Hepatocyte (in vitro differentiated cells): ENCODE measurements around the gene ADAMTS9. TPM values are rescaled to one million over a fixed set of nuclear protein-coding genes. Genes with fewer than 3 reads are reported as not detected.
A peak's percentile ranks its signal among the peaks of the same experiment; 100 is the strongest.

ENCODE experiments used
- DNase-seq: peaks from one replicate; pipeline ENCODE4 v3.0.0-alpha.2; 2016; ENCODE audit warnings: low spot score
- H2AFZ ChIP-seq: fragments of 200-600 bp; sonication (generic); 2 replicates; pipeline ENCODE4 v1.6.0; 2016; ENCODE audit warnings: antibody characterized with exemption, mild to moderate bottlenecking
- H3K27ac ChIP-seq: fragments of 200-600 bp; sonication (generic); 2 replicates; pipeline ENCODE4 v1.5.1; 2016; ENCODE audit warnings: mild to moderate bottlenecking
- H3K27me3 ChIP-seq: fragments of 200-600 bp; sonication (generic); 2 replicates; pipeline ENCODE4 v1.6.1; 2016
- H3K36me3 ChIP-seq: fragments of 200-600 bp; sonication (generic); replicated peaks from 2 replicates; pipeline ENCODE4 v1.5.1; 2016; ENCODE audit warnings: low read depth; ENCODE audit not compliant: insufficient read depth
- H3K4me1 ChIP-seq: fragments of 200-600 bp; sonication (generic); 2 replicates; pipeline ENCODE4 v1.5.1; 2016; ENCODE audit warnings: mild to moderate bottlenecking, moderate library complexity; ENCODE audit not compliant: insufficient read depth
- H3K4me2 ChIP-seq: fragments of 200-600 bp; sonication (generic); 2 replicates; pipeline ENCODE4 v1.6.0; 2016
- H3K4me3 ChIP-seq: fragments of 200-600 bp; sonication (generic); 2 replicates; pipeline ENCODE4 v1.5.1; 2016; ENCODE audit warnings: mild to moderate bottlenecking
- H3K79me2 ChIP-seq: fragments of 200-600 bp; sonication (generic); 2 replicates; pipeline ENCODE4 v1.6.0; 2017; ENCODE audit warnings: mild to moderate bottlenecking
- H3K9me2 ChIP-seq: fragments of 200-600 bp; sonication (generic); replicated peaks from 2 replicates; pipeline ENCODE4 v1.6.0; 2017; ENCODE audit warnings: mild to moderate bottlenecking; ENCODE audit not compliant: insufficient read depth
- H3K9me3 ChIP-seq: fragments of 200-600 bp; sonication (generic); 2 replicates; pipeline ENCODE4 v1.5.1; 2016; ENCODE audit warnings: low read depth, mild to moderate bottlenecking
- H4K20me1 ChIP-seq: fragments of 200-600 bp; sonication (generic); 2 replicates; pipeline ENCODE4 v1.6.0; 2016; ENCODE audit warnings: mild to moderate bottlenecking; ENCODE audit not compliant: insufficient read depth, poor library complexity, severe bottlenecking
- EZH2 ChIP-seq: fragments of 200-600 bp; sonication (generic); IDR thresholded peaks from 2 replicates; pipeline ENCODE4 v1.6.1; 2016; ENCODE audit warnings: antibody characterized with exemption, mild to moderate bottlenecking, borderline replicate concordance
- EZH2phosphoT487 ChIP-seq: fragments of 200-600 bp; sonication (generic); IDR thresholded peaks from one replicate; pipeline ENCODE4 v1.6.1; 2018; ENCODE audit warnings: antibody characterized with exemption, mild to moderate bottlenecking, low read depth, moderate library complexity; ENCODE audit not compliant: unreplicated experiment, severe bottlenecking
- WGBS: methylation state at CpG from one replicate; pipeline ENCODE4 v1.1.6; 2016; ENCODE audit warnings: low lambda C conversion rate; ENCODE audit errors: missing lambda C conversion rate; 5-methylcytosine and 5-hydroxymethylcytosine counted together
- polyA plus RNA-seq: library from polyadenylated mRNA; unstranded; fragments of >200 nt; fragmentation: Nextera tagmentation; extraction: Ambion mirVana; gene quantifications from 2 replicates; pipeline ENCODE4 v1.2.1, GENCODE V29; 2016
- total RNA-seq: library from RNA; depleted of rRNA; stranded (reverse); fragments of >200 nt; gene quantifications from 2 replicates; pipeline ENCODE4 v1.2.3, GENCODE V29; 2014
- TF ChIP-seq, protein P1 (sequence below): fragments of 200-600 bp; sonication (generic); IDR thresholded peaks from 2 replicates; pipeline ENCODE4 v1.5.1; 2016; ENCODE audit warnings: antibody characterized with exemption, mild to moderate bottlenecking; ENCODE audit not compliant: poor library complexity

Gene ADAMTS9
- total and polyA plus RNA-seq, 2 experiments from 2014 or later, result 56.9 to 145 TPM

DNA sequence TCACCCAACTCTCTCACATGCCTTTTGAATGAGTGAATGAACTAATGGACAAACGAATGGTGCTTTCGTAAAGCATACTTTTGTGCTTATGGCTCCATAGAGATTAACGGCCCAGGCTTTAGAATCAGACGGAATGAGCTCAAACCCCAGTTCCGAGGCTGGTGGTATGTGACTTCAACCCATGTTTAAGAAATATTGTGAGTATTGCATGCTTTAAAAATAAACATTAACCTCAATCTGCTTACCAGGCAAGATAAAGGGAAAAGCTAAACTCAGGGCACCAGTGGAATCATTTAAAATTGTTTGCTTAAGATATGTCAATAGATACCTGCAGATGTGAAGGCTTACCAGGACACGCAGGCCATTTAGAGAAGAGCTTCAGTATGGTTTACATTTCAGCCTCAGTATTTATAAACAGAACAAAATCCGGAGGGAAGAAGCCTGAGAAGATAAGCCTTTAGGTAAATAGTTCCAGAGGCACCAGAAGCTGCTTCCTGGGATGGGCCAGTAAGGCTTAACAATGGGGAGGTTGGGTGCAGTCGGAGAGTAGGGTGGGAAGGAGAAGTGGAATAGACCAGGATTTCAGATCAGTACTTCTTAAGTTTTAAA, 186.4 kb downstream of the ADAMTS9 start:
- Histone ChIP-seq H3K9me3 (no peaks in the 10 kb centered on the region), H3K27ac (peak overlapping the region; percentile 75), H4K20me1 (no peaks in the 10 kb centered on the region), H3K4me3 (no peak overlapping the region), H3K4me1 (peaks cover 6% of the 10 kb centered on the region), H3K9me2 (no peaks in the 10 kb centered on the region), H3K36me3 (no peaks in the 10 kb centered on the region), H3K27me3 (no peaks in the 10 kb centered on the region), H2AFZ (no peak overlapping the region), H3K4me2 (peak overlapping the region; percentile 30), H3K79me2 (no peaks in the 10 kb centered on the region)
- peak; percentile 50 for DNase-seq
- WGBS, result 9% methylated on average over 8 of the region's 8 CpGs
- TF ChIP-seq, protein P1, sequence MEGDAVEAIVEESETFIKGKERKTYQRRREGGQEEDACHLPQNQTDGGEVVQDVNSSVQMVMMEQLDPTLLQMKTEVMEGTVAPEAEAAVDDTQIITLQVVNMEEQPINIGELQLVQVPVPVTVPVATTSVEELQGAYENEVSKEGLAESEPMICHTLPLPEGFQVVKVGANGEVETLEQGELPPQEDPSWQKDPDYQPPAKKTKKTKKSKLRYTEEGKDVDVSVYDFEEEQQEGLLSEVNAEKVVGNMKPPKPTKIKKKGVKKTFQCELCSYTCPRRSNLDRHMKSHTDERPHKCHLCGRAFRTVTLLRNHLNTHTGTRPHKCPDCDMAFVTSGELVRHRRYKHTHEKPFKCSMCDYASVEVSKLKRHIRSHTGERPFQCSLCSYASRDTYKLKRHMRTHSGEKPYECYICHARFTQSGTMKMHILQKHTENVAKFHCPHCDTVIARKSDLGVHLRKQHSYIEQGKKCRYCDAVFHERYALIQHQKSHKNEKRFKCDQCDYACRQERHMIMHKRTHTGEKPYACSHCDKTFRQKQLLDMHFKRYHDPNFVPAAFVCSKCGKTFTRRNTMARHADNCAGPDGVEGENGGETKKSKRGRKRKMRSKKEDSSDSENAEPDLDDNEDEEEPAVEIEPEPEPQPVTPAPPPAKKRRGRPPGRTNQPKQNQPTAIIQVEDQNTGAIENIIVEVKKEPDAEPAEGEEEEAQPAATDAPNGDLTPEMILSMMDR, result no peak
- peak; percentile 49 for TF ChIP-seq EZH2phosphoT487

- H3K9me2 ChIP-seq, result no peaks in the 10 kb centered on the region
- no peak overlapping the region for H3K4me3 ChIP-seq
- H4K20me1 ChIP-seq, result no peaks in the 10 kb centered on the region
- WGBS, result 90% methylated on average over 5 of the region's 5 CpGs
- no peak overlapping the region for H3K27ac ChIP-seq
- no peak overlapping the region for H2AFZ ChIP-seq
- H3K9me3 ChIP-seq, result no peaks in the 10 kb centered on the region
- DNase-seq, result no peak
- H3K79me2 ChIP-seq, result no peaks in the 10 kb centered on the region
- H3K27me3 ChIP-seq, result no peaks in the 10 kb centered on the region
- TF ChIP-seq EZH2phosphoT487 (no peak), EZH2 (no peak)
- TF ChIP-seq, protein P1, result no peak
- no peaks in the 10 kb centered on the region for H3K36me3 ChIP-seq
- no peak overlapping the region for H3K4me2 ChIP-seq
- H3K4me1 ChIP-seq, result peaks cover 14% of the 10 kb centered on the region
These were observed 190.9 kb downstream of the ADAMTS9 start for GRCh38 chr3:64496786-64497490.

GRCh38 chr3:64495781-64496334, 191.9 kb downstream of the ADAMTS9 start:
- H3K9me2 ChIP-seq, result no peaks in the 10 kb centered on the region
- H3K4me2 ChIP-seq, result no peak overlapping the region
- no peaks in the 10 kb centered on the region for H3K36me3 ChIP-seq
- no peaks in the 10 kb centered on the region for H3K27me3 ChIP-seq
- 91% methylated on average over 2 of the region's 2 CpGs for WGBS
- no peaks in the 10 kb centered on the region for H4K20me1 ChIP-seq
- H3K4me3 ChIP-seq, result no peak overlapping the region
- no peak overlapping the region for H3K27ac ChIP-seq
- H3K9me3 ChIP-seq, result no peaks in the 10 kb centered on the region
- peaks cover 21% of the 10 kb centered on the region for H3K4me1 ChIP-seq
- no peak for DNase-seq
- H2AFZ ChIP-seq, result no peak overlapping the region
- no peak for TF ChIP-seq EZH2
- TF ChIP-seq, protein P1, result no peak
- TF ChIP-seq EZH2phosphoT487, result no peak
- no peaks in the 10 kb centered on the region for H3K79me2 ChIP-seq
